HG03045 (cell line): ENCODE measurements around the gene TBXA2R.
"Not testable (repeated sequence)": the region's sequence is repeated elsewhere in the genome, so short reads cannot be mapped to it uniquely, and the experiment has no call there.

ENCODE experiments used
- ATAC-seq: cut with Tn5 transposase; IDR thresholded peaks from one replicate; pipeline ENCODE4 v1.9.1; 2021; ENCODE audit warnings: mild to moderate bottlenecking, moderate library complexity; ENCODE audit not compliant: unreplicated experiment

The TBXA2R gene

GRCh38 chr19:3641515-3642269 is 35.0 kb upstream of the TBXA2R start:
- ATAC-seq, result no peak

GRCh38 chr19:3639479-3639878 is 32.8 kb upstream of the TBXA2R start:
- no peak for ATAC-seq

GRCh38 chr19:3638208-3639193 is 31.8 kb upstream of the TBXA2R start:
- no peak for ATAC-seq

GRCh38 chr19:3637621-3638020 is 30.9 kb upstream of the TBXA2R start:
- ATAC-seq, result no peak

GRCh38 chr19:3636962-3637361 is 30.3 kb upstream of the TBXA2R start:
- ATAC-seq, result no peak

- no peak for ATAC-seq
Measured at GRCh38 chr19:3636506-3636905, 29.8 kb upstream of the TBXA2R start.

- no peak for ATAC-seq
Measured at GRCh38 chr19:3634496-3635045, 27.9 kb upstream of the TBXA2R start.

- ATAC-seq, result no peak
Measured at GRCh38 chr19:3633559-3633988, 26.9 kb upstream of the TBXA2R start.

- no peak for ATAC-seq
Measured at GRCh38 chr19:3632739-3633558, 26.3 kb upstream of the TBXA2R start.

- no peak for ATAC-seq
Measured at GRCh38 chr19:3632098-3632497, 25.4 kb upstream of the TBXA2R start.

- no peak for ATAC-seq
Measured at GRCh38 chr19:3631053-3631861, 24.6 kb upstream of the TBXA2R start.

- ATAC-seq, result not testable (repeated sequence)
Measured at GRCh38 chr19:3628766-3629165, 22.1 kb upstream of the TBXA2R start.

GRCh38 chr19:3627351-3627723 is 20.7 kb upstream of the TBXA2R start:
- ATAC-seq, result no peak

- ATAC-seq, result peak; percentile 80
Measured at GRCh38 chr19:3626473-3627350, 20.0 kb upstream of the TBXA2R start, which contains the start of gene CACTIN. TSS of gene CACTIN (minus strand) at chr19:3626790. CDS start at chr19:3626762, 28 bp downstream.

- peak; percentile 5 for ATAC-seq
Measured at GRCh38 chr19:3625996-3626472, 19.4 kb upstream of the TBXA2R start.

- ATAC-seq, result no peak
Measured at GRCh38 chr19:3623716-3624115, 17.0 kb upstream of the TBXA2R start.

GRCh38 chr19:3622224-3622623 is 15.5 kb upstream of the TBXA2R start:
- ATAC-seq, result no peak

GRCh38 chr19:3621689-3622088 is 15.0 kb upstream of the TBXA2R start:
- ATAC-seq, result no peak
